H1 (cell line): Measurements from ENCODE around the gene ADAMTS15. TPM values are rescaled to one million over a fixed set of nuclear protein-coding genes. Genes with fewer than 3 reads are reported as not detected.

Experiments
- CTCF ChIA-PET: fragments of 300-600 bp; sonication (Branson Sonifier 250); formaldehyde crosslinking; loops from one replicate; lab custom pipeline; 2021; ENCODE audit not compliant: partially characterized antibody; lab: Charles Lee
- POLR2A ChIA-PET: fragments of 300-600 bp; sonication (Branson Sonifier 250); formaldehyde crosslinking; loops from one replicate; lab custom pipeline; 2021; ENCODE audit warnings: inconsistent platforms; ENCODE audit not compliant: partially characterized antibody; lab: Charles Lee
- DNase-seq, 2 experiments: peaks; one replicate each; pipeline versions ENCODE4 v3.0.0 to v3.0.0-alpha.2; 2010 to 2022; ENCODE audit warnings: low spot score in 2 of 2, low read depth in 1 of 2, mixed read lengths in 1 of 2
- FAIRE-seq: peaks from 2 replicates; lab custom pipeline; 2011; peaks lifted over from hg19 to GRCh38; lab: Jason Lieb, UNC
- H2AFZ ChIP-seq: 2 replicates; pipeline ENCODE4 v1.8.1; 2012; ENCODE audit warnings: low read length, inconsistent platforms
- H2AK5ac ChIP-seq: 2 replicates; pipeline ENCODE4 v1.6.1; 2013; ENCODE audit warnings: low read depth, low read length
- H2BK120ac ChIP-seq: replicated peaks from 2 replicates; pipeline ENCODE3; 2013; ENCODE audit warnings: low read depth, low read length, inconsistent platforms
- H2BK12ac ChIP-seq: 2 replicates; pipeline ENCODE4 v1.6.1; 2013; ENCODE audit warnings: low read depth, low read length
- H2BK15ac ChIP-seq: 2 replicates; pipeline ENCODE4 v1.6.1; 2013; ENCODE audit warnings: low read length
- H2BK20ac ChIP-seq: 2 replicates; pipeline ENCODE4 v1.6.1; 2013; ENCODE audit warnings: low read length
- H2BK5ac ChIP-seq: 2 replicates; pipeline ENCODE4 v1.6.1; 2013; ENCODE audit warnings: low read depth, low read length
- H3K14ac ChIP-seq: 2 replicates; pipeline ENCODE4 v1.6.1; 2013; ENCODE audit warnings: inconsistent platforms; ENCODE audit not compliant: insufficient read length
- H3K18ac ChIP-seq: 2 replicates; pipeline ENCODE4 v1.6.1; 2013; ENCODE audit warnings: low read length; ENCODE audit errors: extremely low read depth
- H3K23ac ChIP-seq: 2 replicates; pipeline ENCODE4 v1.6.1; 2013; ENCODE audit warnings: inconsistent platforms; ENCODE audit not compliant: insufficient read length
- H3K23me2 ChIP-seq: 2 replicates; pipeline ENCODE4 v1.6.1; 2013; ENCODE audit warnings: low read depth, low read length
- H3K27ac ChIP-seq: 2 replicates; pipeline ENCODE4 v1.6.1; 2011; ENCODE audit warnings: low read depth, low read length, inconsistent platforms
- H3K27me3 ChIP-seq, 4 experiments: replicated peaks in 1 of 4; 1 replicate in 1 of 4; 2 replicates in 3 of 4; pipeline versions ENCODE4 v1.6.1 to v1.8.1; 2011 to 2013; ENCODE audit warnings: low read length in 3 of 4, mild to moderate bottlenecking in 3 of 4, inconsistent platforms in 2 of 4, mixed read lengths in 2 of 4, moderate library complexity in 1 of 4; ENCODE audit not compliant: control insufficient read depth in 3 of 4, insufficient read depth in 3 of 4; ENCODE audit errors: extremely low read depth in 1 of 4
- H3K36me3 ChIP-seq, 4 experiments: 2 replicates each; pipeline versions ENCODE4 v1.6.1 to v1.8.1; 2011 to 2013; ENCODE audit warnings: mild to moderate bottlenecking in 4 of 4, low read length in 3 of 4, moderate library complexity in 2 of 4, control low read depth in 1 of 4, inconsistent platforms in 1 of 4; ENCODE audit not compliant: insufficient read depth in 4 of 4, control insufficient read depth in 2 of 4
- H3K4ac ChIP-seq: replicated peaks from 2 replicates; pipeline ENCODE3; 2013; ENCODE audit warnings: low read length, low read depth, mixed read lengths, inconsistent platforms; ENCODE audit not compliant: insufficient read length
- H3K4me1 ChIP-seq, 4 experiments: replicated peaks in 1 of 4; 1 replicate in 1 of 4; 2 replicates in 3 of 4; pipeline versions ENCODE4 v1.6.1 to v1.8.1; 2011 to 2013; ENCODE audit warnings: low read length in 3 of 4, inconsistent platforms in 2 of 4, mixed read lengths in 1 of 4; ENCODE audit not compliant: insufficient read depth in 4 of 4, control insufficient read depth in 3 of 4
- H3K4me2 ChIP-seq, 2 experiments: 2 replicates each; pipeline versions ENCODE4 v1.6.1 to v1.8.1; 2011 to 2013; ENCODE audit warnings: low read depth in 2 of 2, low read length in 2 of 2, control low read depth in 1 of 2, inconsistent platforms in 1 of 2, mild to moderate bottlenecking in 1 of 2; ENCODE audit not compliant: insufficient read depth in 1 of 2
- H3K4me3 ChIP-seq, 4 experiments: fragments of 200-600, 300-600 bp in 1 of 4; sonication (generic), shearing (Covaris generic), sonication (Bioruptor Twin) in 1 of 4; 2 replicates each; pipeline versions ENCODE4 v1.5.1 to v1.8.1; 2011 to 2016; ENCODE audit warnings: low read length in 4 of 4, low read depth in 3 of 4, control low read depth in 2 of 4, inconsistent platforms in 2 of 4, mild to moderate bottlenecking in 2 of 4, mixed read lengths in 1 of 4, moderate library complexity in 1 of 4; ENCODE audit not compliant: insufficient read depth in 2 of 4; ENCODE audit errors: extremely low read depth in 1 of 4
- H3K56ac ChIP-seq: replicated peaks from 2 replicates; pipeline ENCODE3; 2013; ENCODE audit warnings: low read depth, mild to moderate bottlenecking, mixed read lengths, low read length, inconsistent platforms; ENCODE audit not compliant: insufficient read length
- H3K79me1 ChIP-seq: 2 replicates; pipeline ENCODE4 v1.6.1; 2013; ENCODE audit warnings: low read depth, low read length, control low read depth
- H3K79me2 ChIP-seq, 2 experiments: 2 replicates each; pipeline versions ENCODE4 v1.6.1 to v1.8.1; 2012 to 2013; ENCODE audit warnings: low read length in 2 of 2, mild to moderate bottlenecking in 2 of 2, inconsistent platforms in 1 of 2; ENCODE audit not compliant: insufficient read depth in 2 of 2, control insufficient read depth in 1 of 2
- H3K9ac ChIP-seq, 4 experiments: replicated peaks in 1 of 4; 1 replicate in 1 of 4; 2 replicates in 3 of 4; pipeline versions ENCODE4 v1.6.1 to v1.8.1; 2011 to 2013; ENCODE audit warnings: low read depth in 3 of 4, low read length in 3 of 4, control low read depth in 2 of 4, mild to moderate bottlenecking in 2 of 4, moderate library complexity in 2 of 4, inconsistent platforms in 1 of 4; ENCODE audit errors: extremely low read depth in 1 of 4
- H3K9me3 ChIP-seq, 2 experiments: 2 replicates each; pipeline versions ENCODE4 v1.6.1 to v1.8.1; 2012 to 2013; ENCODE audit warnings: mild to moderate bottlenecking in 2 of 2, moderate library complexity in 2 of 2, control low read depth in 1 of 2, inconsistent platforms in 1 of 2, low read depth in 1 of 2, low read length in 1 of 2, mixed read lengths in 1 of 2; ENCODE audit not compliant: insufficient read depth in 2 of 2
- H4K20me1 ChIP-seq, 2 experiments: replicated peaks in 1 of 2; 2 replicates each; pipeline versions ENCODE3 to v1.8.1; 2011 to 2013; ENCODE audit warnings: inconsistent platforms in 2 of 2, low read length in 2 of 2, mild to moderate bottlenecking in 1 of 2; ENCODE audit not compliant: insufficient read depth in 2 of 2, control insufficient read depth in 1 of 2
- H4K5ac ChIP-seq: 2 replicates; pipeline ENCODE4 v1.6.1; 2013; ENCODE audit warnings: low read length, low read depth, mixed read lengths, inconsistent platforms; ENCODE audit not compliant: insufficient read length
- H4K8ac ChIP-seq: 2 replicates; pipeline ENCODE4 v1.8.0; 2013; ENCODE audit warnings: mild to moderate bottlenecking, moderate library complexity, low read length, inconsistent platforms; ENCODE audit not compliant: insufficient read depth; ENCODE audit errors: extremely low read depth
- H4K91ac ChIP-seq: replicated peaks from 2 replicates; pipeline ENCODE3; 2013; ENCODE audit warnings: low read length, mixed read lengths, inconsistent platforms; ENCODE audit not compliant: insufficient read length
- BACH1 ChIP-seq: IDR thresholded peaks from 2 replicates; pipeline ENCODE4 v1.6.1; 2012; ENCODE audit warnings: low read length, improper control_type of control experiment
- CREB1 ChIP-seq: IDR thresholded peaks from 2 replicates; pipeline ENCODE4 v1.6.1; 2012; ENCODE audit warnings: inconsistent platforms
- JUN ChIP-seq: IDR thresholded peaks from 2 replicates; pipeline ENCODE4 v1.6.1; 2011; ENCODE audit warnings: low read depth, mild to moderate bottlenecking, improper control_type of control experiment, low read length
- JUND ChIP-seq: IDR thresholded peaks from 2 replicates; pipeline ENCODE4 v1.6.1; 2011; ENCODE audit warnings: mild to moderate bottlenecking, improper control_type of control experiment, low read length
- KDM1A ChIP-seq: fragments of 200-600, 300-600 bp; sonication (generic); IDR thresholded peaks from 2 replicates; pipeline ENCODE4 v1.7.1; 2016; ENCODE audit warnings: mild to moderate bottlenecking, low read length, borderline replicate concordance
- RBBP5 ChIP-seq: IDR thresholded peaks from 2 replicates; pipeline ENCODE4 v1.7.1; 2012; ENCODE audit warnings: low read depth, mild to moderate bottlenecking, inconsistent platforms, low read length, moderate library complexity, borderline replicate concordance
- RNF2 ChIP-seq: fragments of 200-900, 300-1000 bp; sonication (generic); IDR thresholded peaks from 2 replicates; pipeline ENCODE4 v1.7.1; 2016; ENCODE audit warnings: borderline replicate concordance, low read depth, mild to moderate bottlenecking, antibody characterized with exemption, low read length; ENCODE audit not compliant: poor library complexity, severe bottlenecking; ENCODE audit errors: missing control alignments
- RXRA ChIP-seq: IDR thresholded peaks from 2 replicates; pipeline ENCODE4 v1.6.1; 2011; ENCODE audit warnings: low read depth, mild to moderate bottlenecking, low read length, moderate library complexity; ENCODE audit not compliant: insufficient read depth
- SIN3A ChIP-seq, 2 experiments: IDR thresholded peaks in 1 of 2; conservative IDR thresholded peaks in 1 of 2; 2 replicates each; pipeline ENCODE4 v1.6.1; 2011 to 2012; ENCODE audit warnings: low read length in 2 of 2, improper control_type of control experiment in 1 of 2, low read depth in 1 of 2, mild to moderate bottlenecking in 1 of 2
- SUZ12 ChIP-seq: fragments of 200-600 bp; sonication (generic); IDR thresholded peaks from 2 replicates; pipeline ENCODE4 v1.6.1; 2012; ENCODE audit warnings: mild to moderate bottlenecking, inconsistent platforms, low read length, moderate library complexity, mixed read lengths
- WGBS, 2 experiments: shearing (Covaris generic) in 1 of 2; methylation state at CpG; one replicate each; pipeline versions ENCODE4 v1.1.6 to v1.1.7; 2013 to 2015; ENCODE audit warnings: low lambda C conversion rate in 2 of 2, mixed read lengths in 2 of 2, inconsistent platforms in 1 of 2, low coverage in 1 of 2, missing lambda C conversion rate in 1 of 2; ENCODE audit not compliant: insufficient replicate concordance in 2 of 2, insufficient coverage in 1 of 2, insufficient read length in 1 of 2; ENCODE audit errors: extremely low coverage in 1 of 2, missing lambda C conversion rate in 1 of 2; 5-methylcytosine and 5-hydroxymethylcytosine counted together
- polyA plus RNA-seq, 7 experiments: library from polyadenylated mRNA; depleted of rRNA in 3 of 7; stranded (reverse) in 5 of 7; unstranded in 2 of 7; fragments of >200 nt in 5 of 7; fragments of 200-250 nt in 2 of 7; gene quantifications; 1 replicate in 5 of 7; 2 replicates in 1 of 7; 4 replicates in 1 of 7; pipeline versions ENCODE4 v1.2.1 to v1.2.3, GENCODE V29; 2011 to 2013; ENCODE audit warnings: missing spikeins in 2 of 7, mixed read lengths in 2 of 7
- total RNA-seq: library from RNA; stranded (reverse); fragmentation: NEBNext Ultra II Directional; extraction: Animal tissue kit (Norgen Biotek cat#: 25700); gene quantifications from 2 replicates; pipeline ENCODE4 v1.2.1, GENCODE V29; 2021
- TF ChIP-seq, protein P1 (sequence below): IDR thresholded peaks from 2 replicates; pipeline ENCODE4 v1.6.1; 2012; ENCODE audit warnings: inconsistent platforms
- TF ChIP-seq, protein P2 (sequence below): IDR thresholded peaks from 2 replicates; pipeline ENCODE4 v1.6.1; 2012; ENCODE audit warnings: inconsistent platforms

ADAMTS15 gene
- total and polyA plus RNA-seq, 2 of the 8 experiments (the other 6 are each of a cell fraction or from before 2014, with no cell fraction given) = 1.7 to 4.7 TPM

GRCh38 chr11:130416906-130417305, 31.5 kb upstream of the ADAMTS15 start:
- Histone ChIP-seq H3K9ac (no peak overlapping the region), H2AK5ac (peak overlapping the region; percentile 54; the same call in 1 of the 2 replicates), H3K27ac (no peak overlapping the region), H4K5ac (no peak overlapping the region), H3K9me3 (no peaks in the 10 kb centered on the region), H3K27me3 (no peaks in the 10 kb centered on the region), H4K20me1 (no peaks in the 10 kb centered on the region), H3K79me1 (no peaks in the 10 kb centered on the region), H2BK120ac (no peak overlapping the region), H2AFZ (no peak overlapping the region), H4K91ac (peak overlapping the region; percentile 87), H3K4me2 (no peak overlapping the region), H3K56ac (no peak overlapping the region), H3K36me3 (0 out of 8 replicates have a peak, but pooled peaks cover 0 to 4% (median 0%) of the 10 kb centered on the region in 4 experiments), H2BK5ac (0 out of 2 replicates have a peak overlapping the region, but pooled peaks have one; percentile 82), H2BK12ac (peak overlapping the region; percentile 42; the same call in 1 of the 2 replicates), H3K14ac (no peak overlapping the region), H3K79me2 (no peaks in the 10 kb centered on the region), H3K18ac (no peak overlapping the region), H2BK15ac (peak overlapping the region; percentile 33; the same call in 1 of the 2 replicates), H3K23me2 (no peaks in the 10 kb centered on the region), H3K4ac (no peak overlapping the region), H4K8ac (no peak overlapping the region), H3K4me1 (no peaks in the 10 kb centered on the region; a peak in 1 of 7 replicates), H3K4me3 (no peak overlapping the region), H3K23ac (no peak overlapping the region), H2BK20ac (no peak overlapping the region)
- CTCF ChIA-PET = interaction anchor here (0.7 to 5.9 kb wide), 12 partner anchors 8 to 625 kb away, joined by 3 to 31 read pairs (median 4); partner anchors contain the start of gene ADAMTS8
- POLR2A ChIA-PET = interaction anchor here (0.9 to 4.5 kb wide), 5 partner anchors 9 to 414 kb away, joined by 3 to 26 read pairs (median 4); partner anchors contain the start of gene PRDM10
- FAIRE-seq (no peak), DNase-seq (no peak)
- WGBS, 2 experiments = 95% methylated on average over 11 of the region's 11 CpGs; no CpG with 5 or more reads in 1 of the 2 experiments
- TF ChIP-seq BACH1 = no peak
- no peak for TF ChIP-seq RNF2
- TF ChIP-seq JUN = no peak
- no peak for TF ChIP-seq KDM1A
- TF ChIP-seq, protein P1, sequence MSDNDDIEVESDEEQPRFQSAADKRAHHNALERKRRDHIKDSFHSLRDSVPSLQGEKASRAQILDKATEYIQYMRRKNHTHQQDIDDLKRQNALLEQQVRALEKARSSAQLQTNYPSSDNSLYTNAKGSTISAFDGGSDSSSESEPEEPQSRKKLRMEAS = no peak
- TF ChIP-seq, protein P2, sequence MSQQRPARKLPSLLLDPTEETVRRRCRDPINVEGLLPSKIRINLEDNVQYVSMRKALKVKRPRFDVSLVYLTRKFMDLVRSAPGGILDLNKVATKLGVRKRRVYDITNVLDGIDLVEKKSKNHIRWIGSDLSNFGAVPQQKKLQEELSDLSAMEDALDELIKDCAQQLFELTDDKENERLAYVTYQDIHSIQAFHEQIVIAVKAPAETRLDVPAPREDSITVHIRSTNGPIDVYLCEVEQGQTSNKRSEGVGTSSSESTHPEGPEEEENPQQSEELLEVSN = no peak
- TF ChIP-seq SUZ12 = no peak
- no peak for TF ChIP-seq CREB1
- TF ChIP-seq RXRA = no peak
- TF ChIP-seq SIN3A (conservative IDR thresholded peaks at IDR 0.05 in 1 of 2, IDR thresholded peaks at IDR 0.05 in 1 of 2; ENCODE audit: low read depth in 1 of 2, low read length in 2 of 2) = no peak
- TF ChIP-seq RBBP5 = no peak
- no peak for TF ChIP-seq JUND
